H1 (cell line): Measurements from ENCODE around the gene RBM26. TPM values are rescaled to one million over a fixed set of nuclear protein-coding genes. Genes with fewer than 3 reads are reported as not detected.

Experiments used
- CHD7 ChIP-seq: fragments of 300-600 bp; sonication (generic); IDR thresholded peaks from 2 replicates; pipeline ENCODE4 v1.7.1; 2012; ENCODE audit warnings: low read length, moderate library complexity, mild to moderate bottlenecking, inconsistent platforms; ENCODE audit not compliant: insufficient replicate concordance
- RBBP5 ChIP-seq: IDR thresholded peaks from 2 replicates; pipeline ENCODE4 v1.7.1; 2012; ENCODE audit warnings: low read depth, mild to moderate bottlenecking, inconsistent platforms, low read length, moderate library complexity, borderline replicate concordance
- RFX5 ChIP-seq: IDR thresholded peaks from 2 replicates; pipeline ENCODE4 v1.6.1; 2011; ENCODE audit warnings: low read depth, low read length, improper control_type of control experiment, borderline replicate concordance
- RNF2 ChIP-seq: fragments of 200-900, 300-1000 bp; sonication (generic); IDR thresholded peaks from 2 replicates; pipeline ENCODE4 v1.7.1; 2016; ENCODE audit warnings: borderline replicate concordance, low read depth, mild to moderate bottlenecking, antibody characterized with exemption, low read length; ENCODE audit not compliant: poor library complexity, severe bottlenecking; ENCODE audit errors: missing control alignments
- RXRA ChIP-seq: IDR thresholded peaks from 2 replicates; pipeline ENCODE4 v1.6.1; 2011; ENCODE audit warnings: low read depth, mild to moderate bottlenecking, low read length, moderate library complexity; ENCODE audit not compliant: insufficient read depth
- SAP30 ChIP-seq: fragments of 300-600 bp; sonication (generic); IDR thresholded peaks from 2 replicates; pipeline ENCODE4 v1.7.1; 2012; ENCODE audit warnings: low read length, moderate library complexity, mild to moderate bottlenecking, inconsistent platforms; ENCODE audit not compliant: insufficient read depth, insufficient replicate concordance
- SRF ChIP-seq: IDR thresholded peaks from 2 replicates; pipeline ENCODE4 v1.6.1; 2011; ENCODE audit warnings: mild to moderate bottlenecking, low read depth, low read length, moderate library complexity
- TAF1 ChIP-seq: IDR thresholded peaks from 2 replicates; pipeline ENCODE4 v1.6.1; 2011; ENCODE audit warnings: mild to moderate bottlenecking, low read depth, low read length
- TCF12 ChIP-seq: IDR thresholded peaks from 2 replicates; pipeline ENCODE4 v1.6.1; 2011; ENCODE audit warnings: low read depth, mild to moderate bottlenecking, low read length
- TEAD4 ChIP-seq: IDR thresholded peaks from 2 replicates; pipeline ENCODE4 v1.6.1; 2012; ENCODE audit warnings: low read depth, low read length, inconsistent platforms, mixed read lengths
- ZNF274 ChIP-seq: IDR thresholded peaks from 2 replicates; pipeline ENCODE4 v1.7.0; 2012; ENCODE audit warnings: low read length, borderline replicate concordance; ENCODE audit errors: extremely low read depth
- polyA plus RNA-seq, 7 experiments: library from polyadenylated mRNA; depleted of rRNA in 3 of 7; stranded (reverse) in 5 of 7; unstranded in 2 of 7; fragments of >200 nt in 5 of 7; fragments of 200-250 nt in 2 of 7; gene quantifications; 1 replicate in 5 of 7; 2 replicates in 1 of 7; 4 replicates in 1 of 7; pipeline versions ENCODE4 v1.2.1 to v1.2.3, GENCODE V29; 2011 to 2013; ENCODE audit warnings: missing spikeins in 2 of 7, mixed read lengths in 2 of 7
- total RNA-seq: library from RNA; stranded (reverse); fragmentation: NEBNext Ultra II Directional; extraction: Animal tissue kit (Norgen Biotek cat#: 25700); gene quantifications from 2 replicates; pipeline ENCODE4 v1.2.1, GENCODE V29; 2021

RBM26 gene
- total and polyA plus RNA-seq, 2 of the 8 experiments (the other 6 are each of a cell fraction or from before 2014, with no cell fraction given), result 20.3 to 65.5 TPM

- TF ChIP-seq CHD7, result peak; percentile 28
- no peak for TF ChIP-seq RNF2
- TF ChIP-seq TEAD4, result peak; percentile 71
- no peak for TF ChIP-seq ZNF274
- no peak for TF ChIP-seq SAP30
- no peak for TF ChIP-seq RFX5
- TF ChIP-seq TAF1, result 0 out of 2 replicates have a peak, but pooled peaks have one; percentile 12
- peak; percentile 92; the same call in 1 of the 2 replicates for TF ChIP-seq TCF12
- TF ChIP-seq RXRA, result no peak
- no peak for TF ChIP-seq RBBP5
- TF ChIP-seq SRF, result no peak
Measured at GRCh38 chr13:79281339-79281747, 124.7 kb downstream of the RBM26 start (continued).
